Measurements from ENCODE around the gene LDLRAD4. TPM values are rescaled to one million over a fixed set of nuclear protein-coding genes. Genes with fewer than 3 reads are reported as not detected.

LDLRAD4 gene
- total RNA-seq, 6 donors from 2014 or later: 19.5 to 26.6 (median 24.4) TPM

DNA sequence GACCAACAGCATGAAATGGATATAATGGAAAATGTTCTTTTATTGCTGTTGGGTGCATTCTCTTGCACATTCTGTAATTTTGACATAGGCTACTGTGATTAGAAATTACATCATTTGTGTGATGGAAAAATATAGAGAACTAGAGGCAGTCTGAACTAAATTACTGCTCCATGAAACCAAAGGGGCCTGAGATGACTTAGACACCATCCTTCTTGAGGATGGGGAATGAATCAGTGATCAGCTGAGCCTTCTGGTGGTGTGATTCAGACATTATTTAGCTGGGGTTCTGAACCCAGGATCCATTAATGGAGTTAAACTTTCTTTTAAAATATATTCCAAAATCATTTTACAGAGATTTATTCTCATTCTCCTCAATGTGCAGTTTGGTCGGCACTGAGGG, 135.8 kb downstream of the LDLRAD4 start:
- Histone ChIP-seq H3K9me3 (no peaks in the 10 kb centered on the region), H3K27me3 (no peaks in the 10 kb centered on the region), H3K4me3 (no peak overlapping the region), H3K27ac (no peak overlapping the region), H3K36me3 (no peaks in the 10 kb centered on the region), H3K4me1 (no peaks in the 10 kb centered on the region)
- WGBS, 2 donors: 92% methylated on average over 1 of the region's 1 CpG
- DNase-seq: no peak
- TF ChIP-seq POLR2A (IDR thresholded peaks at IDR 0.05) (no peak), POLR2AphosphoS5 (IDR thresholded peaks at IDR 0.05) (no peak), EP300 (IDR thresholded peaks at IDR 0.05) (no peak)
- TF ChIP-seq, protein P1, sequence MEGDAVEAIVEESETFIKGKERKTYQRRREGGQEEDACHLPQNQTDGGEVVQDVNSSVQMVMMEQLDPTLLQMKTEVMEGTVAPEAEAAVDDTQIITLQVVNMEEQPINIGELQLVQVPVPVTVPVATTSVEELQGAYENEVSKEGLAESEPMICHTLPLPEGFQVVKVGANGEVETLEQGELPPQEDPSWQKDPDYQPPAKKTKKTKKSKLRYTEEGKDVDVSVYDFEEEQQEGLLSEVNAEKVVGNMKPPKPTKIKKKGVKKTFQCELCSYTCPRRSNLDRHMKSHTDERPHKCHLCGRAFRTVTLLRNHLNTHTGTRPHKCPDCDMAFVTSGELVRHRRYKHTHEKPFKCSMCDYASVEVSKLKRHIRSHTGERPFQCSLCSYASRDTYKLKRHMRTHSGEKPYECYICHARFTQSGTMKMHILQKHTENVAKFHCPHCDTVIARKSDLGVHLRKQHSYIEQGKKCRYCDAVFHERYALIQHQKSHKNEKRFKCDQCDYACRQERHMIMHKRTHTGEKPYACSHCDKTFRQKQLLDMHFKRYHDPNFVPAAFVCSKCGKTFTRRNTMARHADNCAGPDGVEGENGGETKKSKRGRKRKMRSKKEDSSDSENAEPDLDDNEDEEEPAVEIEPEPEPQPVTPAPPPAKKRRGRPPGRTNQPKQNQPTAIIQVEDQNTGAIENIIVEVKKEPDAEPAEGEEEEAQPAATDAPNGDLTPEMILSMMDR (IDR thresholded peaks at IDR 0.05): no peak
- no peak for ATAC-seq (ENCODE audit: low FRiP score in 2 of 2)

DNA sequence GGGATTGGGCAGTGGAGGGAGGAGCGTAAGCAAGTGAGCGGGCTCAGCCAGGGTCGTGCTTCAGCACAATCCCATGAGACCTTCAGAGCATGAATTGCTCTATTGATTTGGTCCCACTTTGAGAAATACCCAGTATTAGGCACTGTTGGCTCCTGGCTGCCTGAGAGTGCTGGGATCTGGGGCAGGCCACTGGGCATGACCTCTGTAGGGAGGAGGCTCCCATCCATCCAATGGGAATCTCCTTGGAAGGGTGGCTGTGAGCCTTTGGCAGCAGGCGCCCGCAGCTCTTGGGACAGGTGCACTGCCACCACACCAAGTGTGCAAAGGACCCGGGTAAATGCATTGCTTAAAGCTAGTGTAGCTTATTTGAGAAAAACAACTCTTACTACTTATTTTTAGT, 137.5 kb downstream of the LDLRAD4 start:
- no peaks in the 10 kb centered on the region for H3K36me3 ChIP-seq
- no peak overlapping the region for H3K4me3 ChIP-seq
- TF ChIP-seq EP300 (IDR thresholded peaks at IDR 0.05) (no peak), POLR2AphosphoS5 (IDR thresholded peaks at IDR 0.05) (no peak), POLR2A (IDR thresholded peaks at IDR 0.05) (no peak)
- TF ChIP-seq, protein P1 (IDR thresholded peaks at IDR 0.05): no peak
- ATAC-seq (ENCODE audit: low FRiP score in 2 of 2) (no peak), DNase-seq (peak in 1 of 2 donors; percentile 34)
- 97% methylated on average over 6 of the region's 6 CpGs for WGBS, 2 donors
- H3K4me1 ChIP-seq: no peaks in the 10 kb centered on the region
- no peaks in the 10 kb centered on the region for H3K27me3 ChIP-seq
- H3K9me3 ChIP-seq: no peaks in the 10 kb centered on the region
- no peak overlapping the region for H3K27ac ChIP-seq

DNA sequence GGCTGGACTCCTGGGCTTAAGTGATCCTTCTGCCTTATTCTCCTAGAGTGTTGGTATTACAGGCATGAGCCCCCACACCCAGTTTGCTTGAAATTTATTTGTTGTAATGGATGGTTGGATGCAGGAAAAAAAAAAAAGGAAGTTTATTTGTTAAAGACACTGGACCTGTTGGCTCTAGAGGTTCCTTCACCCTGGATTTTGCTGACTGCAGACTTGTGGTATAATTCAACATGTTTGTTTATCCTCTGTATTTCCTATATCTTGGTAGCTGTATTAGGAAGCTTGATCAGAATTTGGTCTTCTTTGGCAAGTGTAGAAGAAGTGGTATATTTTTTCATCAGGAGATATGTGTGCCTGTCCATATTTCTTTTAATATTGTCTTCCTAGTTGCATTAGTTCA, 138.7 kb downstream of the LDLRAD4 start:
- DNase-seq: no peak
- no peaks in the 10 kb centered on the region for H3K36me3 ChIP-seq

DNA sequence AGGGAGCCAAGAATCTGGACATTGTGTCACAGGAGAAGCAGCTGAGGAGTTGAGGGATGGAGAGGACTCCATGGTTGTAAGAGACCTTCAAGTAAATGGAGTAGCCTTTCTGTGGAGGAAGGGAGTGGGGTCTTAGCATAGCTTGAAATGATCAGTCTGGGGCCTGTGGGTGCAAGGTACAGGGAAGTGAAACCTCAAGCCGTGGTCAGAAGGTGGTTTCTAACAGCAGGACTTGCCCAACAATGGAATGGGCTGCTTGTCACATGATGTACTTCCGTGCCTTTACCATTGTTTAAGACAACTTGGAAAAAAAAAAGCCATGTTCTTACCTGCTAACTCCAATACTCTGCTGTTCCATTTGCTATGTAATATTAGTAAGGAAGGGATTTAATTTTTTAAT, 140.7 kb downstream of the LDLRAD4 start:
- ATAC-seq (ENCODE audit: low FRiP score in 2 of 2) (peak in 1 of 2 donors; percentile 15), DNase-seq (no peak)
- no peaks in the 10 kb centered on the region for H3K9me3 ChIP-seq
- TF ChIP-seq, protein P1 (IDR thresholded peaks at IDR 0.05): no peak
- TF ChIP-seq POLR2AphosphoS5 (IDR thresholded peaks at IDR 0.05) (no peak), POLR2A (IDR thresholded peaks at IDR 0.05) (no peak), EP300 (IDR thresholded peaks at IDR 0.05) (no peak)
- no peaks in the 10 kb centered on the region for H3K36me3 ChIP-seq
- no peaks in the 10 kb centered on the region for H3K4me1 ChIP-seq
- WGBS, 2 donors: 59 to 79% methylated on average over 2 of the region's 2 CpGs
- no peaks in the 10 kb centered on the region for H3K27me3 ChIP-seq
- H3K4me3 ChIP-seq: no peak overlapping the region
- no peak overlapping the region for H3K27ac ChIP-seq

More for the DNA sequence above, 138.7 kb downstream of the LDLRAD4 start:
- H3K4me3 ChIP-seq: no peak overlapping the region
- H3K4me1 ChIP-seq: no peaks in the 10 kb centered on the region
- ATAC-seq (ENCODE audit: low FRiP score in 2 of 2): no peak
- TF ChIP-seq, protein P1 (IDR thresholded peaks at IDR 0.05): no peak
- TF ChIP-seq POLR2A (IDR thresholded peaks at IDR 0.05) (no peak), POLR2AphosphoS5 (IDR thresholded peaks at IDR 0.05) (no peak), EP300 (IDR thresholded peaks at IDR 0.05) (no peak)
- H3K27me3 ChIP-seq: no peaks in the 10 kb centered on the region
- H3K27ac ChIP-seq: no peak overlapping the region
- H3K9me3 ChIP-seq: no peaks in the 10 kb centered on the region

DNA sequence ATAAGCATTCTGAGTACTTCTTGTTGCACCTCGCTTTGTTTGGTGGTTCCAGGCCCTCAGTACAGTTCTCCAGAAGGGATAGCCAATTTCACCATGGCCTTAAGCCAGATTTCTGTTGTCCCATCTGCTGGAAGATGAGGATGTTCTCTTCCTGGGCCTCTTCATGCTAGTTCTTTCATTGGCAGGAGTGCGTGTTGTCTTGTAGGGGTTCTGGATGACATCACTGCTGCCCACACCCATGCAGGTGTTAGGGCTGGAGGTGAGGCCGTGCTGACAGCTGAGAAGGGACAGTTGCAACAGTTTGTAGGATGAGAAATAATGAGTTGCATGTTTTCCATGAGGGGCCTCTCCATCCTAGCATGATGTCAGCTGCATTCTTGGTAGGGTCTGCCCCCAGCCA, 142.9 kb downstream of the LDLRAD4 start:
- no peaks in the 10 kb centered on the region for H3K4me1 ChIP-seq
- no peak for TF ChIP-seq POLR2A (IDR thresholded peaks at IDR 0.05)
- H3K9me3 ChIP-seq: no peaks in the 10 kb centered on the region
- no peak overlapping the region for H3K4me3 ChIP-seq
- DNase-seq (no peak), ATAC-seq (ENCODE audit: low FRiP score in 2 of 2) (no peak)
- H3K27me3 ChIP-seq: no peaks in the 10 kb centered on the region
- WGBS, 2 donors: 90 to 91% methylated on average over 2 to 3 of the region's 3 CpGs
- H3K27ac ChIP-seq: no peak overlapping the region
- no peaks in the 10 kb centered on the region for H3K36me3 ChIP-seq

Measured in upper lobe of left lung (tissue), 6 donors.